ENCODE measurements around the gene ST8SIA3. TPM values are rescaled to one million over a fixed set of nuclear protein-coding genes. Genes with fewer than 3 reads are reported as not detected.

ST8SIA3 gene
- total and polyA plus RNA-seq, 2 donors (not counting 3 experiments of a cell fraction or from before 2014, with no cell fraction given), result not detected

GRCh38 chr18:57329856-57330255 lies 22.5 kb upstream of the ST8SIA3 start:
- POLR2A ChIA-PET, result no interaction called here

GRCh38 chr18:57331718-57332117 lies 20.6 kb upstream of the ST8SIA3 start:
- FAIRE-seq (no peak), DNase-seq (ENCODE audit: low read depth, low spot score) (no peak)
- TF ChIP-seq CTCF (IDR thresholded peaks at IDR 0.05; ENCODE audit: extremely low read depth in 1 of 2, insufficient read depth in 1 of 2, low read depth in 1 of 2, low read length in 2 of 2) (no peak), POLR2AphosphoS5 (IDR thresholded peaks at IDR 0.05; ENCODE audit: insufficient read depth, low read depth, low read length) (no peak), MYC (IDR thresholded peaks at IDR 0.05; ENCODE audit: low read depth, low read length) (no peak), FOS (IDR thresholded peaks at IDR 0.05; ENCODE audit: borderline replicate concordance, insufficient read depth, low read length) (no peak), POLR2A (IDR thresholded peaks at IDR 0.05; ENCODE audit: low read depth, low read length) (no peak), EZH2 (IDR thresholded peaks at IDR 0.05; ENCODE audit: borderline replicate concordance, low read depth, low read length, severe bottlenecking) (no peak), GATA2 (IDR thresholded peaks at IDR 0.05; ENCODE audit: insufficient read depth, insufficient read length, low read depth, low read length) (no peak), JUN (IDR thresholded peaks at IDR 0.05; ENCODE audit: borderline replicate concordance, insufficient read depth, insufficient read length, low read depth) (no peak), MAX (IDR thresholded peaks at IDR 0.05; ENCODE audit: insufficient read depth, insufficient read length) (no peak)
- Histone ChIP-seq H3K36me3 (ENCODE audit: control insufficient read depth in 2 of 2, extremely low read depth in 1 of 2, insufficient read depth in 2 of 2, low read length in 2 of 2) (no peaks in the 10 kb centered on the region), H3K27ac (ENCODE audit: insufficient read depth, low read depth, low read length) (no peak overlapping the region), H2AFZ (ENCODE audit: low read depth, low read length) (no peak overlapping the region), H3K4me1 (ENCODE audit: control insufficient read depth, extremely low read depth, insufficient read depth, low read length) (no peaks in the 10 kb centered on the region), H3K4me2 (ENCODE audit: insufficient read depth, low read length) (no peak overlapping the region), H3K9me3 (replicated peaks; ENCODE audit: control insufficient read depth, insufficient read depth, low read length) (no peaks in the 10 kb centered on the region), H3K9me1 (replicated peaks; ENCODE audit: control insufficient read depth, extremely low read depth, insufficient read depth, low read length) (no peaks in the 10 kb centered on the region), H3K4me3 (replicated peaks in 1 of 3; ENCODE audit: insufficient read depth in 1 of 3, low read depth in 1 of 3, low read length in 3 of 3) (no peak overlapping the region), H4K20me1 (replicated peaks; ENCODE audit: control insufficient read depth, extremely low read depth, insufficient read depth, low read length) (no peaks in the 10 kb centered on the region), H3K9ac (replicated peaks; ENCODE audit: extremely low read depth, insufficient read depth, low read length) (no peak overlapping the region), H3K79me2 (ENCODE audit: control insufficient read depth, insufficient read depth, low read length) (no peaks in the 10 kb centered on the region), H3K27me3 (ENCODE audit: control insufficient read depth in 2 of 2, insufficient read depth in 2 of 2, low read length in 2 of 2) (no peaks in the 10 kb centered on the region)
- ChIA-PET CTCF (no interaction called here), POLR2A (no interaction called here)
- dilution Hi-C loops (cut with MboI; ENCODE audit: extremely low pct_ligation_motif_present, low sequenced_read_pairs) (no loop called here), intact Hi-C loops (cut with micrococcal nuclease) (no loop called here)
- no TSS peak for BruUV-seq (replicated peaks)

More at GRCh38 chr18:57329856-57330255, 22.5 kb upstream of the ST8SIA3 start:
- no peaks in the 10 kb centered on the region for H3K27me3 ChIP-seq (ENCODE audit: control insufficient read depth in 2 of 2, insufficient read depth in 2 of 2, low read length in 2 of 2)
- CTCF ChIA-PET, result no interaction called here
- no TSS peak for BruUV-seq (replicated peaks)
- dilution Hi-C loops (cut with MboI; ENCODE audit: extremely low pct_ligation_motif_present, low sequenced_read_pairs) (no loop called here), intact Hi-C loops (cut with micrococcal nuclease) (no loop called here)
- no peak for TF ChIP-seq GATA2 (IDR thresholded peaks at IDR 0.05; ENCODE audit: insufficient read depth, insufficient read length, low read depth, low read length)
- no peak for TF ChIP-seq EZH2 (IDR thresholded peaks at IDR 0.05; ENCODE audit: borderline replicate concordance, low read depth, low read length, severe bottlenecking)
- TF ChIP-seq CTCF (IDR thresholded peaks at IDR 0.05; ENCODE audit: extremely low read depth in 1 of 2, insufficient read depth in 1 of 2, low read depth in 1 of 2, low read length in 2 of 2), result no peak
- no peak for TF ChIP-seq POLR2AphosphoS5 (IDR thresholded peaks at IDR 0.05; ENCODE audit: insufficient read depth, low read depth, low read length)
- H3K9me1 ChIP-seq (replicated peaks; ENCODE audit: control insufficient read depth, extremely low read depth, insufficient read depth, low read length), result no peaks in the 10 kb centered on the region
- H3K4me2 ChIP-seq (ENCODE audit: insufficient read depth, low read length), result no peak overlapping the region
- H3K9ac ChIP-seq (replicated peaks; ENCODE audit: extremely low read depth, insufficient read depth, low read length), result no peak overlapping the region
- H3K36me3 ChIP-seq (ENCODE audit: control insufficient read depth in 2 of 2, extremely low read depth in 1 of 2, insufficient read depth in 2 of 2, low read length in 2 of 2), result no peaks in the 10 kb centered on the region
- no peak overlapping the region for H3K27ac ChIP-seq (ENCODE audit: insufficient read depth, low read depth, low read length)
- FAIRE-seq, result no peak
- no peak for DNase-seq (ENCODE audit: low read depth, low spot score)
- H2AFZ ChIP-seq (ENCODE audit: low read depth, low read length), result no peak overlapping the region
- H3K79me2 ChIP-seq (ENCODE audit: control insufficient read depth, insufficient read depth, low read length), result no peaks in the 10 kb centered on the region
- no peak overlapping the region for H3K4me3 ChIP-seq (replicated peaks in 1 of 3; ENCODE audit: insufficient read depth in 1 of 3, low read depth in 1 of 3, low read length in 3 of 3)
- no peaks in the 10 kb centered on the region for H4K20me1 ChIP-seq (replicated peaks; ENCODE audit: control insufficient read depth, extremely low read depth, insufficient read depth, low read length)
- no peaks in the 10 kb centered on the region for H3K9me3 ChIP-seq (replicated peaks; ENCODE audit: control insufficient read depth, insufficient read depth, low read length)
- no peaks in the 10 kb centered on the region for H3K4me1 ChIP-seq (ENCODE audit: control insufficient read depth, extremely low read depth, insufficient read depth, low read length)
